CD14-positive monocyte (primary cell): ENCODE results near the gene KCNA1. TPM values are rescaled to one million over a fixed set of nuclear protein-coding genes. Genes with fewer than 3 reads are reported as not detected.

Source experiments
- DNase-seq, 3 donors: peaks; one replicate each; pipeline ENCODE4 v3.0.0-alpha.2; 2011 to 2022
- H2AFZ ChIP-seq: 2 replicates; pipeline ENCODE4 v1.6.0; 2012; ENCODE audit warnings: mild to moderate bottlenecking, low read depth, low read length, inconsistent platforms; ENCODE audit not compliant: insufficient read depth, poor library complexity, severe bottlenecking
- H3K27ac ChIP-seq, 2 donors: 1 replicate in 1 of 2; 2 replicates in 1 of 2; pipeline ENCODE4 v1.5.1; 2012 to 2013; ENCODE audit warnings: low read length in 2 of 2, control low read depth in 1 of 2, inconsistent platforms in 1 of 2, low read depth in 1 of 2, mild to moderate bottlenecking in 1 of 2
- H3K27me3 ChIP-seq, 2 donors: one replicate each; pipeline versions ENCODE4 v1.6.0 to v1.6.1; 2011 to 2013; ENCODE audit warnings: low read length in 2 of 2; ENCODE audit not compliant: control insufficient read depth in 2 of 2, insufficient read depth in 2 of 2
- H3K36me3 ChIP-seq, 2 donors: replicated peaks in 1 of 2; 1 replicate in 1 of 2; 2 replicates in 1 of 2; pipeline versions ENCODE4 v1.5.1 to v1.6.1; 2012 to 2013; ENCODE audit warnings: low read length in 2 of 2, control low read depth in 1 of 2, inconsistent platforms in 1 of 2, mild to moderate bottlenecking in 1 of 2; ENCODE audit not compliant: insufficient read depth in 2 of 2, control insufficient read depth in 1 of 2
- H3K4me1 ChIP-seq, 2 donors: 1 replicate in 1 of 2; 2 replicates in 1 of 2; pipeline versions ENCODE4 v1.5.1 to v1.6.1; 2012 to 2013; ENCODE audit warnings: low read length in 2 of 2, control low read depth in 1 of 2, inconsistent platforms in 1 of 2, mild to moderate bottlenecking in 1 of 2, moderate library complexity in 1 of 2; ENCODE audit not compliant: insufficient read depth in 2 of 2, control insufficient read depth in 1 of 2
- H3K4me2 ChIP-seq: replicated peaks from 2 replicates; pipeline ENCODE3; 2012; ENCODE audit warnings: low read length, moderate library complexity, mild to moderate bottlenecking; ENCODE audit not compliant: poor library complexity, severe bottlenecking; ENCODE audit errors: extremely low read depth
- H3K4me3 ChIP-seq, 3 experiments: fragments of 200-600 bp in 1 of 3; sonication (generic) in 1 of 3; replicated peaks in 1 of 3; 1 replicate in 2 of 3; 2 replicates in 1 of 3; pipeline ENCODE4 v1.5.1; 2011 to 2013; ENCODE audit warnings: low read length in 3 of 3, mild to moderate bottlenecking in 3 of 3, control low read depth in 2 of 3, low read depth in 2 of 3, inconsistent platforms in 1 of 3, moderate library complexity in 1 of 3
- H3K79me2 ChIP-seq: 2 replicates; pipeline ENCODE4 v1.6.0; 2012; ENCODE audit warnings: mild to moderate bottlenecking, control low read depth, inconsistent platforms, low read length, moderate library complexity; ENCODE audit not compliant: insufficient read depth
- H3K9ac ChIP-seq: 2 replicates; pipeline ENCODE4 v1.6.0; 2017; ENCODE audit warnings: low read length, mild to moderate bottlenecking; ENCODE audit not compliant: insufficient read depth, poor library complexity, severe bottlenecking
- H3K9me3 ChIP-seq, 2 donors: replicated peaks in 1 of 2; 1 replicate in 1 of 2; 2 replicates in 1 of 2; pipeline versions ENCODE4 v1.5.1 to v1.6.1; 2012 to 2013; ENCODE audit warnings: low read length in 2 of 2, control low read depth in 1 of 2; ENCODE audit not compliant: control insufficient read depth in 1 of 2, insufficient read depth in 1 of 2
- H4K20me1 ChIP-seq: 2 replicates; pipeline ENCODE4 v1.6.0; 2012; ENCODE audit warnings: mild to moderate bottlenecking, low read length, control low read depth, moderate library complexity; ENCODE audit not compliant: insufficient read depth
- H3K27ac Mint-ChIP-seq, 7 donors: one replicate each; pipeline ENCODE4 v1.8.0; 2020; ENCODE audit warnings: mild to moderate bottlenecking in 7 of 7, mixed read lengths in 7 of 7, moderate library complexity in 6 of 7, inconsistent platforms in 2 of 7
- H3K27me3 Mint-ChIP-seq, 3 donors: one replicate each; pipeline ENCODE4 v1.8.0; 2021 to 2022; ENCODE audit warnings: low read depth in 3 of 3, mild to moderate bottlenecking in 3 of 3, mixed read lengths in 3 of 3, moderate library complexity in 3 of 3, inconsistent platforms in 1 of 3
- H3K36me3 Mint-ChIP-seq, 2 donors: one replicate each; pipeline ENCODE4 v1.8.0; 2020; ENCODE audit warnings: mixed read lengths in 2 of 2, inconsistent platforms in 1 of 2, mild to moderate bottlenecking in 1 of 2
- H3K4me1 Mint-ChIP-seq: one replicate; pipeline ENCODE4 v1.8.0; 2020; ENCODE audit warnings: mild to moderate bottlenecking, mixed read lengths
- H3K4me3 Mint-ChIP-seq, 2 donors: one replicate each; pipeline ENCODE4 v1.8.0; 2020; ENCODE audit warnings: mild to moderate bottlenecking in 2 of 2, mixed read lengths in 2 of 2, moderate library complexity in 1 of 2
- H3K9me3 Mint-ChIP-seq, 7 donors: one replicate each; pipeline ENCODE4 v1.8.0; 2020 to 2022; ENCODE audit warnings: mixed read lengths in 7 of 7, mild to moderate bottlenecking in 6 of 7, moderate library complexity in 6 of 7, inconsistent platforms in 2 of 7
- CTCF ChIP-seq: fragments of 200-600 bp; IDR thresholded peaks from one replicate; pipeline ENCODE4 v1.8.0; 2022; ENCODE audit warnings: antibody characterized with exemption, mild to moderate bottlenecking
- WGBS: methylation state at CpG from one replicate; pipeline ENCODE4 v1.1.5; 2013; ENCODE audit warnings: missing lambda C conversion rate; ENCODE audit not compliant: insufficient coverage; 5-methylcytosine and 5-hydroxymethylcytosine counted together
- intact Hi-C, 2 donors: fragments of 100-400 bp; cut with micrococcal nuclease; formaldehyde crosslinking; loops; one replicate each; pipeline versions ENCODE4 v1.15.0 to v1.15.1; 2023
- polyA plus RNA-seq, 3 donors: library from polyadenylated mRNA; depleted of rRNA in 1 of 3; unstranded in 2 of 3; stranded (reverse) in 1 of 3; fragments of 300-500 nt in 2 of 3; fragments of >200 nt in 1 of 3; fragmentation: Illumina TruSeq in 2 of 3; gene quantifications; 1 replicate in 2 of 3; 2 replicates in 1 of 3; pipeline ENCODE4 v1.2.3, GENCODE V29; 2012 to 2021

The KCNA1 gene
- polyA plus RNA-seq, 3 donors = not detected

- Histone ChIP-seq H3K4me2 (peak overlapping the region; percentile 42), H3K4me1 (peaks cover 0 to 7% of the 10 kb centered on the region in 2 donors), H3K9me3 (peaks cover 0 to 17% of the 10 kb centered on the region in 2 donors), H3K27me3 (peaks cover 61 to 91% of the 10 kb centered on the region in 2 donors), H3K9ac (no peak overlapping the region), H3K36me3 (no peaks in the 10 kb centered on the region), H4K20me1 (no peaks in the 10 kb centered on the region), H3K79me2 (no peaks in the 10 kb centered on the region), H3K4me3 (no peak overlapping the region), H2AFZ (no peak overlapping the region), H3K27ac (no peak overlapping the region)
- TF ChIP-seq CTCF = no peak
- Mint-ChIP-seq H3K36me3 (peaks cover 0 to 5% of the 10 kb centered on the region in 2 donors), H3K4me1 (peaks cover 17% of the 10 kb centered on the region), H3K27me3 (peaks cover 5 to 49% (median 44%) of the 10 kb centered on the region in 3 donors), H3K27ac (no peak overlapping the region), H3K9me3 (peaks cover 0 to 12% (median 11%) of the 10 kb centered on the region in 7 donors), H3K4me3 (peak overlapping the region; percentile 4 to 69)
- no peak for DNase-seq
- 1% methylated on average over 13 of the region's 24 CpGs for WGBS
- intact Hi-C loops = no loop called here
Observed at GRCh38 chr12:4909410-4909733, 333 bp upstream of the KCNA1 start.

GRCh38 chr12:4910502-4911315 is 1.0 kb downstream of the KCNA1 start:
- H3K4me1 ChIP-seq = peaks cover 0 to 7% of the 10 kb centered on the region in 2 donors
- DNase-seq = no peak
- Mint-ChIP-seq H3K27ac (no peak overlapping the region), H3K27me3 (peaks cover 8 to 51% (median 49%) of the 10 kb centered on the region in 3 donors), H3K9me3 (peaks cover 0 to 12% (median 11%) of the 10 kb centered on the region in 7 donors), H3K4me1 (peaks cover 17% of the 10 kb centered on the region), H3K4me3 (peak overlapping the region; percentile 58 to 92), H3K36me3 (peaks cover 0 to 5% of the 10 kb centered on the region in 2 donors)
- H3K27me3 ChIP-seq = peaks cover 62 to 95% of the 10 kb centered on the region in 2 donors
- H3K4me3 ChIP-seq = peak overlapping the region in 1 of 3 experiments; percentile 39
- H3K79me2 ChIP-seq = no peaks in the 10 kb centered on the region
- H2AFZ ChIP-seq = no peak overlapping the region
- H4K20me1 ChIP-seq = no peaks in the 10 kb centered on the region
- peaks cover 0 to 17% of the 10 kb centered on the region in 2 donors for H3K9me3 ChIP-seq
- intact Hi-C loops = no loop called here
- peak overlapping the region; percentile 42 for H3K4me2 ChIP-seq
- 0% methylated on average over 15 of the region's 49 CpGs for WGBS
- no peak overlapping the region for H3K9ac ChIP-seq
- no peak overlapping the region for H3K27ac ChIP-seq
- H3K36me3 ChIP-seq = no peaks in the 10 kb centered on the region
- no peak for TF ChIP-seq CTCF
